Measurements from ENCODE around the gene SLC35A2.
"Not testable (repeated sequence)": the region's sequence is repeated elsewhere in the genome, so short reads cannot be mapped to it uniquely, and the experiment has no call there.

Gene SLC35A2

DNA sequence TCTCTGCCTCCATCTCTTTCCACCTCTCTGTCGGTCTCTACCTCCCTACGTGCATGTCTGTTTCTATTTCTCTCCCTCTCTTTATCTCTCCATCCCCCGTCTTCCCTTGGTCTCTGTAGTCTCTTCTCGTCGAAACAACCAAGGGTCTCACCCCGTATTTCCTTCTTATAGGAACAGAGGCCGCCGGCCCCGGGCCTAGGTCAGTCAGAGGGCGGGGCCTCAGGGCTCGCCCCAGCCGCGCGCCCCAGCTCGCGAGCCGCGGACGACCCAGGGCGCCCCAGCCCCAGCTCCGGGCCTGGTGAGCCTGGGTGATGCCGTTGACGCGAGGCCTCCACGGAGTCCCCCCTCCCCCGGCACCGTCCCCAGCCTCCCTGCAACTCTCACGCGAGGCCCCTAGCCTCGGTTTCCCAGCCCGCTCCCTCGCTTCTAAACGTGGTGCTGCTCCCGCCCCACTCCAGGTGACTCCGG lies 20.5 kb downstream of the SLC35A2 start:
- H3K4me3 ChIP-seq (replicated peaks; ENCODE audit: insufficient read depth, low read length): peak overlapping the region; percentile 53
- no peak for DNase-seq (ENCODE audit: low read depth in 1 of 2, low spot score in 1 of 2)
- no peaks in the 10 kb centered on the region for H3K27me3 ChIP-seq (ENCODE audit: insufficient read depth, poor library complexity, severe bottlenecking)
- no peak overlapping the region for H3K27ac ChIP-seq (replicated peaks)
- TF ChIP-seq, protein P1, sequence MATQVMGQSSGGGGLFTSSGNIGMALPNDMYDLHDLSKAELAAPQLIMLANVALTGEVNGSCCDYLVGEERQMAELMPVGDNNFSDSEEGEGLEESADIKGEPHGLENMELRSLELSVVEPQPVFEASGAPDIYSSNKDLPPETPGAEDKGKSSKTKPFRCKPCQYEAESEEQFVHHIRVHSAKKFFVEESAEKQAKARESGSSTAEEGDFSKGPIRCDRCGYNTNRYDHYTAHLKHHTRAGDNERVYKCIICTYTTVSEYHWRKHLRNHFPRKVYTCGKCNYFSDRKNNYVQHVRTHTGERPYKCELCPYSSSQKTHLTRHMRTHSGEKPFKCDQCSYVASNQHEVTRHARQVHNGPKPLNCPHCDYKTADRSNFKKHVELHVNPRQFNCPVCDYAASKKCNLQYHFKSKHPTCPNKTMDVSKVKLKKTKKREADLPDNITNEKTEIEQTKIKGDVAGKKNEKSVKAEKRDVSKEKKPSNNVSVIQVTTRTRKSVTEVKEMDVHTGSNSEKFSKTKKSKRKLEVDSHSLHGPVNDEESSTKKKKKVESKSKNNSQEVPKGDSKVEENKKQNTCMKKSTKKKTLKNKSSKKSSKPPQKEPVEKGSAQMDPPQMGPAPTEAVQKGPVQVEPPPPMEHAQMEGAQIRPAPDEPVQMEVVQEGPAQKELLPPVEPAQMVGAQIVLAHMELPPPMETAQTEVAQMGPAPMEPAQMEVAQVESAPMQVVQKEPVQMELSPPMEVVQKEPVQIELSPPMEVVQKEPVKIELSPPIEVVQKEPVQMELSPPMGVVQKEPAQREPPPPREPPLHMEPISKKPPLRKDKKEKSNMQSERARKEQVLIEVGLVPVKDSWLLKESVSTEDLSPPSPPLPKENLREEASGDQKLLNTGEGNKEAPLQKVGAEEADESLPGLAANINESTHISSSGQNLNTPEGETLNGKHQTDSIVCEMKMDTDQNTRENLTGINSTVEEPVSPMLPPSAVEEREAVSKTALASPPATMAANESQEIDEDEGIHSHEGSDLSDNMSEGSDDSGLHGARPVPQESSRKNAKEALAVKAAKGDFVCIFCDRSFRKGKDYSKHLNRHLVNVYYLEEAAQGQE (IDR thresholded peaks at IDR 0.05; ENCODE audit: insufficient replicate concordance, low read depth): no peak
- no peak for TF ChIP-seq POLR2AphosphoS5 (IDR thresholded peaks at IDR 0.05; ENCODE audit: low read depth)
- TF ChIP-seq, protein P2, sequence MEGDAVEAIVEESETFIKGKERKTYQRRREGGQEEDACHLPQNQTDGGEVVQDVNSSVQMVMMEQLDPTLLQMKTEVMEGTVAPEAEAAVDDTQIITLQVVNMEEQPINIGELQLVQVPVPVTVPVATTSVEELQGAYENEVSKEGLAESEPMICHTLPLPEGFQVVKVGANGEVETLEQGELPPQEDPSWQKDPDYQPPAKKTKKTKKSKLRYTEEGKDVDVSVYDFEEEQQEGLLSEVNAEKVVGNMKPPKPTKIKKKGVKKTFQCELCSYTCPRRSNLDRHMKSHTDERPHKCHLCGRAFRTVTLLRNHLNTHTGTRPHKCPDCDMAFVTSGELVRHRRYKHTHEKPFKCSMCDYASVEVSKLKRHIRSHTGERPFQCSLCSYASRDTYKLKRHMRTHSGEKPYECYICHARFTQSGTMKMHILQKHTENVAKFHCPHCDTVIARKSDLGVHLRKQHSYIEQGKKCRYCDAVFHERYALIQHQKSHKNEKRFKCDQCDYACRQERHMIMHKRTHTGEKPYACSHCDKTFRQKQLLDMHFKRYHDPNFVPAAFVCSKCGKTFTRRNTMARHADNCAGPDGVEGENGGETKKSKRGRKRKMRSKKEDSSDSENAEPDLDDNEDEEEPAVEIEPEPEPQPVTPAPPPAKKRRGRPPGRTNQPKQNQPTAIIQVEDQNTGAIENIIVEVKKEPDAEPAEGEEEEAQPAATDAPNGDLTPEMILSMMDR (IDR thresholded peaks at IDR 0.05; ENCODE audit: insufficient read depth, low read length): no peak
- no peak for TF ChIP-seq SPI1 (IDR thresholded peaks at IDR 0.05; ENCODE audit: borderline replicate concordance, low read depth)
- no peak for TF ChIP-seq GABPA (IDR thresholded peaks at IDR 0.05; ENCODE audit: low read depth)

DNA sequence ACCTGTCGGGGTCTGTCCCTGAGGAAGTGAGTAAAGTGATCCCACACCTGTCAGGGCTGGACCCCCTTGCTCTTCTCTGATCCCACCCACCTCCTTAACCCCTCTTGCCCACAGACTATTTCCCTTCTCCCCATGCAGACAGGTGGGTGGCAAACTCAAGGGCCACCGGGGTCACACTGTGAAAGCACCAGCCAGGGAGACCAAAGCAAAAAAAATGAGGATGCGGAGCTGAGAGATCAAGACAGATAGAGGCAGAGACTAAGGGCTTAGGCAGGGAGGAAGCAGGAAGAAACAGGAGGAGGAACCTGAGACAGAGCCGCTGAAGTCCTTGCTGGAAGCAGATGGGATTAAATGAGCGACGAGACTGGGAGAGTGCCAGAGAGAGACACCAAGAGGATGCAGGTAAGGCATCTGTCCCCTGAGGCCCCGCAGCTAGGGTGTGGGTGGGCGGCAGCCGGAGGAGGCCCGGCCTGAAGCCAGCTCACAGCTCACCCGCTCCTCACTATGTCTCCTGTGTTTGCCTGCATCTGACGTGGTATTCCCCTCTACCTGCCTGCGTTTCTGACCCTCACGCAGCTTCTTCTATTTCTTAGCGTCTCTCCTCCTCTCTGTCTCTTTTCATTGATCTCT lies 21.0 kb downstream of the SLC35A2 start:
- TF ChIP-seq, protein P1 (IDR thresholded peaks at IDR 0.05; ENCODE audit: insufficient replicate concordance, low read depth): no peak
- TF ChIP-seq SPI1 (IDR thresholded peaks at IDR 0.05; ENCODE audit: borderline replicate concordance, low read depth): no peak
- TF ChIP-seq GABPA (IDR thresholded peaks at IDR 0.05; ENCODE audit: low read depth): no peak
- TF ChIP-seq, protein P2 (IDR thresholded peaks at IDR 0.05; ENCODE audit: insufficient read depth, low read length): no peak
- no peak for TF ChIP-seq POLR2AphosphoS5 (IDR thresholded peaks at IDR 0.05; ENCODE audit: low read depth)
- DNase-seq (ENCODE audit: low read depth in 1 of 2, low spot score in 1 of 2): no peak
- H3K27me3 ChIP-seq (ENCODE audit: insufficient read depth, poor library complexity, severe bottlenecking): no peaks in the 10 kb centered on the region
- H3K4me3 ChIP-seq (replicated peaks; ENCODE audit: insufficient read depth, low read length): peak overlapping the region; percentile 53
- H3K27ac ChIP-seq (replicated peaks): no peak overlapping the region

DNA sequence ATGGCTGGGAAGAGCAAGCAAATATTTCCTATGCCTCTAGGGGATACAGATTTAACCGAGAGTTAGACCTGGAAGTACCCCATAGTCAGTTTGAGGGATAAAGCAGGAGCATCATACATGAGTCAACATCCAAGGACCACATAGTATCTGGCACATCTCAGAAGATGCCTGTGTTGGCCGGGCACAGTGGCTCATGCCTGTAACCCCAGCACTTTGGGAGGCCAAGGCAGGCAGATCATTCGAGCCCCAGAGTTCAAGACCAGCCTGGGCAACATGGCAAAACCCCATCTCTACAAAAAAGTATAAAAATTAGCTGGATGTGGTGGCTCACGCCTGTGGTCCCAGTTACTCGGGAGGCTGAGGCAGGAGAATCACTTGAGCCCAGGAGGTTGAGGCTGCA lies 24.9 kb downstream of the SLC35A2 start:
- not testable (repeated sequence) for H3K27ac ChIP-seq (replicated peaks); H3K27me3 ChIP-seq (ENCODE audit: insufficient read depth, poor library complexity, severe bottlenecking); H3K4me3 ChIP-seq (replicated peaks; ENCODE audit: insufficient read depth, low read length); DNase-seq (ENCODE audit: low read depth in 1 of 2, low spot score in 1 of 2)

DNA sequence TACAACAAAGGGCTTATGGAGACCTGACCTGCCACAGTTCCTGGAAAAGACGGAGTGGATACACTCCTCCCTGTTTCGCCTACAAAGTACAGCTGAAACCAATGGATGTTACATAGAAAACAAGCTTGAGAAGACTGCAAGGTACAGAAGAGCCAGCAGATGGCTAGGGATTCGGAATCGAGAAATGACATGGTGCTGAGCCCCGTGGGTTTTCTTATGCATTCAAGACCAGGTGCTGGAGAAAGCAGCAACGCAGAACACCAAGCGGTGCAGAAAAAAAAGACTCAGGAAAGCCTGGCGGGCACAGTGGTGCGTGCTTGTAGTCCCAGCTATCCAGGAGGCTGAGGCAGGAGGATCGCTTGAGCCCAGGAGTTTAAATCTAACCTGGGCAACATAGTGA lies 27.7 kb downstream of the SLC35A2 start:
- H3K27me3 ChIP-seq (ENCODE audit: insufficient read depth, poor library complexity, severe bottlenecking): no peaks in the 10 kb centered on the region
- DNase-seq (ENCODE audit: low read depth in 1 of 2, low spot score in 1 of 2): no peak
- H3K27ac ChIP-seq (replicated peaks): no peak overlapping the region
- TF ChIP-seq GABPA (IDR thresholded peaks at IDR 0.05; ENCODE audit: low read depth) (no peak), SPI1 (IDR thresholded peaks at IDR 0.05; ENCODE audit: borderline replicate concordance, low read depth) (no peak), POLR2AphosphoS5 (IDR thresholded peaks at IDR 0.05; ENCODE audit: low read depth) (no peak)
- TF ChIP-seq, protein P1 (IDR thresholded peaks at IDR 0.05; ENCODE audit: insufficient replicate concordance, low read depth): no peak
- TF ChIP-seq, protein P2 (IDR thresholded peaks at IDR 0.05; ENCODE audit: insufficient read depth, low read length): no peak
- no peak overlapping the region for H3K4me3 ChIP-seq (replicated peaks; ENCODE audit: insufficient read depth, low read length)

DNA sequence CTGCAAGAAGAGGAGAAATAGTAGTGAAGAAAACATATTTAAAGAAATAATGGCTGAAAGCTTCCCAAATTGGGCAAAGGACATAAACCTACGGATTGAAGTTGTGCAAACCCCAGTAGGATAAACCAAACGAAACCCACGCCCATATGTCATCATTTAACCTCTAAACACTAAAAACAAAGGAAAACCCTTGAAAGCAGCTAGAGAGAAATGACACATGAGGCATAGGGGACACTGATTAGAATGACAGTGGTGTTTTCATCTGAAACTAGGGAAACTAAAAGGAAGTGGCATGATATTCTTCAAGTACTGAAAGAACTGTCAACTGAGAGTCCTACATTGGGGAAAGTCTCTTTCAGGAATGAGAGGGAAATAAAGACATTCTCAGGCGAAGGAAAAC lies 34.5 kb downstream of the SLC35A2 start:
- not testable (repeated sequence) for DNase-seq (ENCODE audit: low read depth in 1 of 2, low spot score in 1 of 2); H3K27ac ChIP-seq (replicated peaks); H3K4me3 ChIP-seq (replicated peaks; ENCODE audit: insufficient read depth, low read length); H3K27me3 ChIP-seq (ENCODE audit: insufficient read depth, poor library complexity, severe bottlenecking)

DNA sequence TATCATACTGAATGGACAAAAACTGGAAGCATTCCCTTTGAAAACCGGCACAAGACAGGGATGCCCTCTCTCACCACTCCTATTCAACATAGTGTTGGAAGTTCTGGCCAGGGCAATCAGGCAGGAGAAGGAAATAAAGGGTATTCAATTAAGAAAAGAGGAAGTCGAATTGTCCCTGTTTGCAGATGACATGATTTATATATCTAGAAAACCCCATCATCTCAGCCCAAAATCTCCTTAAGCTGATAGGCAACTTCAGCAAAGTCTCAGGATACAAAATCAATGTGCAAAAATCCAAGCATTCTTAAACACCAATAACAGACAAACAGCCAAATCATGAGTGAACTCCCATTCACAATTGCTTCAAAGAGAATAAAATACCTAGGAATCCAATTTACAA lies 39.4 kb downstream of the SLC35A2 start:
- DNase-seq (ENCODE audit: low read depth in 1 of 2, low spot score in 1 of 2); H3K4me3 ChIP-seq (replicated peaks; ENCODE audit: insufficient read depth, low read length); H3K27me3 ChIP-seq (ENCODE audit: insufficient read depth, poor library complexity, severe bottlenecking); H3K27ac ChIP-seq (replicated peaks): not testable (repeated sequence)
